ENCODE measurements around the gene ADAP1.
A peak's percentile ranks its signal among the peaks of the same experiment; 100 is the strongest.

DNA sequence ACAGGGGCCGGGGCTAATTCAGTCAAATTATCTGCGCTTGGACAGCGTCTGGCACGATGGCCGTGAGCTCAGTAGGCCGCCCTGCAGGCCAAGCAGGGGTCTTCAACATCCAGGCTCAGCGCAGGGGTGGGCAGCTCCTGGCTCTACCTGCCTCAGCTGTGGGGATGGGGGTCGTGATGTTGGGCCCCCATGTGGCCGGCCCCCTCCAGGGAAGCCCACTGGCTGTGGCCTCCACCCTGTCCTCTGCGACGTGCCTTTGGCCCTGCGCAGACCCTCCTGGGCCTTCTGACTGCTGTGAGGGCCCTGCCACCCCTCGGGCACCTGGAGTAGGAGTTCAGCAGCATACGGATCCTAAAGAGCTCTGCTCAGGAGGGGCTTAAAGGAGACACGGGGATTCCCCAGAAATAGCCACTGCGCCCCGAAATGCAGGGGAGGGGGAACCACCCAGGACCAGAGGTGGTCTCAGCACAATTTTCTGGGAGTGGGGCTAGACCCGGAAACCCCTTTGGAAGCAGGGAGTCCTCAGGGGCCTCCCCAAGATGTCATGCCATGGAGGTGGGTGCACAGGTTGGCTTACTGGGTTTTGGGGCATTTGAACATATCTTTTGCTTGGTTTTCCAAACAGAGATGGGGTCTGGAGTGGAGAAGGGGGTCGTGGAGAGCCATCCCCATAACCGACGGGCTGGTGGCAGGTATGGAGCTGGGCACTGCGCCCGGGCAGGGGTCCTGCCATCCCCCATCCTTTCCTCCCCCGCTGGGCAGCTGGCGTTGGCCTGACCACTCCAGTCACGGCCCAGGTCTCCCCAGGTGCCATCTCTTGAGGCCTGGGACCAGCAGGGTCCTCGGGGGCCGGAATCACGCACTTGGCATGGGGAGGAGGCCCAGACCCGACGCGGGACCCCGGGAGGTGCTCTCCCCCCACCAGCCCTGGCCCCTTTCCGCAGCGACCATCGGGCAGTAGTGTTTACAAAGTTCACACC is 4.0 kb upstream of the ADAP1 start:
- TF ChIP-seq, protein P1, sequence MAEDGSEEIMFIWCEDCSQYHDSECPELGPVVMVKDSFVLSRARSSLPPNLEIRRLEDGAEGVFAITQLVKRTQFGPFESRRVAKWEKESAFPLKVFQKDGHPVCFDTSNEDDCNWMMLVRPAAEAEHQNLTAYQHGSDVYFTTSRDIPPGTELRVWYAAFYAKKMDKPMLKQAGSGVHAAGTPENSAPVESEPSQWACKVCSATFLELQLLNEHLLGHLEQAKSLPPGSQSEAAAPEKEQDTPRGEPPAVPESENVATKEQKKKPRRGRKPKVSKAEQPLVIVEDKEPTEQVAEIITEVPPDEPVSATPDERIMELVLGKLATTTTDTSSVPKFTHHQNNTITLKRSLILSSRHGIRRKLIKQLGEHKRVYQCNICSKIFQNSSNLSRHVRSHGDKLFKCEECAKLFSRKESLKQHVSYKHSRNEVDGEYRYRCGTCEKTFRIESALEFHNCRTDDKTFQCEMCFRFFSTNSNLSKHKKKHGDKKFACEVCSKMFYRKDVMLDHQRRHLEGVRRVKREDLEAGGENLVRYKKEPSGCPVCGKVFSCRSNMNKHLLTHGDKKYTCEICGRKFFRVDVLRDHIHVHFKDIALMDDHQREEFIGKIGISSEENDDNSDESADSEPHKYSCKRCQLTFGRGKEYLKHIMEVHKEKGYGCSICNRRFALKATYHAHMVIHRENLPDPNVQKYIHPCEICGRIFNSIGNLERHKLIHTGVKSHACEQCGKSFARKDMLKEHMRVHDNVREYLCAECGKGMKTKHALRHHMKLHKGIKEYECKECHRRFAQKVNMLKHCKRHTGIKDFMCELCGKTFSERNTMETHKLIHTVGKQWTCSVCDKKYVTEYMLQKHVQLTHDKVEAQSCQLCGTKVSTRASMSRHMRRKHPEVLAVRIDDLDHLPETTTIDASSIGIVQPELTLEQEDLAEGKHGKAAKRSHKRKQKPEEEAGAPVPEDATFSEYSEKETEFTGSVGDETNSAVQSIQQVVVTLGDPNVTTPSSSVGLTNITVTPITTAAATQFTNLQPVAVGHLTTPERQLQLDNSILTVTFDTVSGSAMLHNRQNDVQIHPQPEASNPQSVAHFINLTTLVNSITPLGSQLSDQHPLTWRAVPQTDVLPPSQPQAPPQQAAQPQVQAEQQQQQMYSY (CRISPR knock-in tag; IDR thresholded peaks at IDR 0.05): 0 out of 2 replicates have a peak, but pooled peaks have one; percentile 12
- no peak for TF ChIP-seq MIER3 (CRISPR knock-in tag; IDR thresholded peaks at IDR 0.05; ENCODE audit: borderline replicate concordance)
- TF ChIP-seq, protein P2, sequence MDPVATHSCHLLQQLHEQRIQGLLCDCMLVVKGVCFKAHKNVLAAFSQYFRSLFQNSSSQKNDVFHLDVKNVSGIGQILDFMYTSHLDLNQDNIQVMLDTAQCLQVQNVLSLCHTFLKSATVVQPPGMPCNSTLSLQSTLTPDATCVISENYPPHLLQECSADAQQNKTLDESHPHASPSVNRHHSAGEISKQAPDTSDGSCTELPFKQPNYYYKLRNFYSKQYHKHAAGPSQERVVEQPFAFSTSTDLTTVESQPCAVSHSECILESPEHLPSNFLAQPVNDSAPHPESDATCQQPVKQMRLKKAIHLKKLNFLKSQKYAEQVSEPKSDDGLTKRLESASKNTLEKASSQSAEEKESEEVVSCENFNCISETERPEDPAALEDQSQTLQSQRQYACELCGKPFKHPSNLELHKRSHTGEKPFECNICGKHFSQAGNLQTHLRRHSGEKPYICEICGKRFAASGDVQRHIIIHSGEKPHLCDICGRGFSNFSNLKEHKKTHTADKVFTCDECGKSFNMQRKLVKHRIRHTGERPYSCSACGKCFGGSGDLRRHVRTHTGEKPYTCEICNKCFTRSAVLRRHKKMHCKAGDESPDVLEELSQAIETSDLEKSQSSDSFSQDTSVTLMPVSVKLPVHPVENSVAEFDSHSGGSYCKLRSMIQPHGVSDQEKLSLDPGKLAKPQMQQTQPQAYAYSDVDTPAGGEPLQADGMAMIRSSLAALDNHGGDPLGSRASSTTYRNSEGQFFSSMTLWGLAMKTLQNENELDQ (CRISPR knock-in tag; IDR thresholded peaks at IDR 0.05; ENCODE audit: borderline replicate concordance): no peak
- TF ChIP-seq SP2 (CRISPR knock-in tag; IDR thresholded peaks at IDR 0.05): no peak
- no peak for TF ChIP-seq RFX5 (IDR thresholded peaks at IDR 0.05; ENCODE audit: low read depth, low read length)
- no peak for TF ChIP-seq SYNCRIP (IDR thresholded peaks at IDR 0.05; ENCODE audit: insufficient read depth, low read depth, low read length)
- no peak for TF ChIP-seq ATF7-NPFF (CRISPR knock-in tag; IDR thresholded peaks at IDR 0.05; ENCODE audit: low read depth)
- TF ChIP-seq EZH2 (conservative IDR thresholded peaks at IDR 0.05; ENCODE audit: low read depth, low read length): no peak
- TF ChIP-seq, protein P3, sequence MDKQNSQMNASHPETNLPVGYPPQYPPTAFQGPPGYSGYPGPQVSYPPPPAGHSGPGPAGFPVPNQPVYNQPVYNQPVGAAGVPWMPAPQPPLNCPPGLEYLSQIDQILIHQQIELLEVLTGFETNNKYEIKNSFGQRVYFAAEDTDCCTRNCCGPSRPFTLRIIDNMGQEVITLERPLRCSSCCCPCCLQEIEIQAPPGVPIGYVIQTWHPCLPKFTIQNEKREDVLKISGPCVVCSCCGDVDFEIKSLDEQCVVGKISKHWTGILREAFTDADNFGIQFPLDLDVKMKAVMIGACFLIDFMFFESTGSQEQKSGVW (CRISPR knock-in tag; IDR thresholded peaks at IDR 0.05; ENCODE audit: borderline replicate concordance): no peak
- TF ChIP-seq, protein P4, sequence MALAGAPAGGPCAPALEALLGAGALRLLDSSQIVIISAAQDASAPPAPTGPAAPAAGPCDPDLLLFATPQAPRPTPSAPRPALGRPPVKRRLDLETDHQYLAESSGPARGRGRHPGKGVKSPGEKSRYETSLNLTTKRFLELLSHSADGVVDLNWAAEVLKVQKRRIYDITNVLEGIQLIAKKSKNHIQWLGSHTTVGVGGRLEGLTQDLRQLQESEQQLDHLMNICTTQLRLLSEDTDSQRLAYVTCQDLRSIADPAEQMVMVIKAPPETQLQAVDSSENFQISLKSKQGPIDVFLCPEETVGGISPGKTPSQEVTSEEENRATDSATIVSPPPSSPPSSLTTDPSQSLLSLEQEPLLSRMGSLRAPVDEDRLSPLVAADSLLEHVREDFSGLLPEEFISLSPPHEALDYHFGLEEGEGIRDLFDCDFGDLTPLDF (CRISPR knock-in tag; IDR thresholded peaks at IDR 0.05): no peak
- TF ChIP-seq, protein P5, sequence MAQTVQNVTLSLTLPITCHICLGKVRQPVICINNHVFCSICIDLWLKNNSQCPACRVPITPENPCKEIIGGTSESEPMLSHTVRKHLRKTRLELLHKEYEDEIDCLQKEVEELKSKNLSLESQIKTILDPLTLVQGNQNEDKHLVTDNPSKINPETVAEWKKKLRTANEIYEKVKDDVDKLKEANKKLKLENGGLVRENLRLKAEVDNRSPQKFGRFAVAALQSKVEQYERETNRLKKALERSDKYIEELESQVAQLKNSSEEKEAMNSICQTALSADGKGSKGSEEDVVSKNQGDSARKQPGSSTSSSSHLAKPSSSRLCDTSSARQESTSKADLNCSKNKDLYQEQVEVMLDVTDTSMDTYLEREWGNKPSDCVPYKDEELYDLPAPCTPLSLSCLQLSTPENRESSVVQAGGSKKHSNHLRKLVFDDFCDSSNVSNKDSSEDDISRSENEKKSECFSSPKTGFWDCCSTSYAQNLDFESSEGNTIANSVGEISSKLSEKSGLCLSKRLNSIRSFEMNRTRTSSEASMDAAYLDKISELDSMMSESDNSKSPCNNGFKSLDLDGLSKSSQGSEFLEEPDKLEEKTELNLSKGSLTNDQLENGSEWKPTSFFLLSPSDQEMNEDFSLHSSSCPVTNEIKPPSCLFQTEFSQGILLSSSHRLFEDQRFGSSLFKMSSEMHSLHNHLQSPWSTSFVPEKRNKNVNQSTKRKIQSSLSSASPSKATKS (CRISPR knock-in tag; IDR thresholded peaks at IDR 0.05): no peak
- TF ChIP-seq, protein P6, sequence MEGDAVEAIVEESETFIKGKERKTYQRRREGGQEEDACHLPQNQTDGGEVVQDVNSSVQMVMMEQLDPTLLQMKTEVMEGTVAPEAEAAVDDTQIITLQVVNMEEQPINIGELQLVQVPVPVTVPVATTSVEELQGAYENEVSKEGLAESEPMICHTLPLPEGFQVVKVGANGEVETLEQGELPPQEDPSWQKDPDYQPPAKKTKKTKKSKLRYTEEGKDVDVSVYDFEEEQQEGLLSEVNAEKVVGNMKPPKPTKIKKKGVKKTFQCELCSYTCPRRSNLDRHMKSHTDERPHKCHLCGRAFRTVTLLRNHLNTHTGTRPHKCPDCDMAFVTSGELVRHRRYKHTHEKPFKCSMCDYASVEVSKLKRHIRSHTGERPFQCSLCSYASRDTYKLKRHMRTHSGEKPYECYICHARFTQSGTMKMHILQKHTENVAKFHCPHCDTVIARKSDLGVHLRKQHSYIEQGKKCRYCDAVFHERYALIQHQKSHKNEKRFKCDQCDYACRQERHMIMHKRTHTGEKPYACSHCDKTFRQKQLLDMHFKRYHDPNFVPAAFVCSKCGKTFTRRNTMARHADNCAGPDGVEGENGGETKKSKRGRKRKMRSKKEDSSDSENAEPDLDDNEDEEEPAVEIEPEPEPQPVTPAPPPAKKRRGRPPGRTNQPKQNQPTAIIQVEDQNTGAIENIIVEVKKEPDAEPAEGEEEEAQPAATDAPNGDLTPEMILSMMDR (CRISPR knock-in tag; IDR thresholded peaks at IDR 0.05): no peak
